A673 (cell line): ENCODE data around the gene ARHGAP24.

Experiments used
- CTCF ChIP-seq: fragments of 300-800, 200-600 bp; sonication (generic); conservative IDR thresholded peaks from 2 replicates; pipeline ENCODE4 v1.5.1; 2017; ENCODE audit warnings: low read depth, mild to moderate bottlenecking, antibody characterized with exemption, low read length, moderate library complexity, mixed read lengths
- EZH2 ChIP-seq: fragments of 200-600 bp; sonication (generic); IDR thresholded peaks from 2 replicates; pipeline ENCODE4 v1.6.1; 2017; ENCODE audit warnings: borderline replicate concordance, low read depth, mild to moderate bottlenecking, mixed read lengths, antibody characterized with exemption, low read length; ENCODE audit not compliant: poor library complexity, severe bottlenecking

GRCh38 chr4:85879518-85879917 lies 404.6 kb downstream of the ARHGAP24 start:
- TF ChIP-seq CTCF, result no peak
- TF ChIP-seq EZH2, result no peak
